Endothelial cell of umbilical vein (primary cell): ENCODE results near the gene HAND1. TPM values are rescaled to one million over a fixed set of nuclear protein-coding genes. Genes with fewer than 3 reads are reported as not detected.

Experiments
- BruUV-seq: library from RNA; stranded (reverse); fragments of 400-500 nt; replicated peaks from 2 replicates; lab custom pipeline; 2021; lab: Mats Ljungman, UMichigan
- CTCF ChIA-PET: fragments of 300-600, 350-600 bp; sonication (Branson Sonifier 250); formaldehyde crosslinking; loops from one replicate; lab custom pipeline; 2021; ENCODE audit warnings: antibody characterized with exemption, inconsistent platforms; lab: Charles Lee
- POLR2A ChIA-PET: fragments of 300-600, 350-600 bp; sonication (Branson Sonifier 250); formaldehyde crosslinking; loops from one replicate; lab custom pipeline; 2021; ENCODE audit warnings: antibody characterized with exemption, inconsistent platforms; lab: Charles Lee
- DNase-seq: peaks from one replicate; pipeline ENCODE4 v3.0.0-alpha.2; 2011; ENCODE audit warnings: low read depth, low spot score
- FAIRE-seq: peaks from 2 replicates; lab custom pipeline; 2011; peaks lifted over from hg19 to GRCh38; lab: Jason Lieb, UNC
- H2AFZ ChIP-seq: 2 replicates; pipeline ENCODE4 v1.6.0; 2012; ENCODE audit warnings: low read depth, low read length, control low read depth, inconsistent platforms
- H3K27ac ChIP-seq: 2 replicates; pipeline ENCODE4 v1.5.1; 2011; ENCODE audit warnings: low read depth, mild to moderate bottlenecking, control low read depth, low read length, moderate library complexity; ENCODE audit not compliant: insufficient read depth
- H3K27me3 ChIP-seq, 2 experiments: 2 replicates each; pipeline versions ENCODE4 v1.6.0 to v1.6.1; 2011; ENCODE audit warnings: low read length in 2 of 2, mixed read lengths in 1 of 2; ENCODE audit not compliant: control insufficient read depth in 2 of 2, insufficient read depth in 2 of 2
- H3K36me3 ChIP-seq, 2 experiments: 2 replicates in 1 of 2; 3 replicates in 1 of 2; pipeline ENCODE4 v1.5.1; 2011; ENCODE audit warnings: low read length in 2 of 2, mild to moderate bottlenecking in 1 of 2, moderate library complexity in 1 of 2; ENCODE audit not compliant: control insufficient read depth in 2 of 2, insufficient read depth in 2 of 2; ENCODE audit errors: extremely low read depth in 1 of 2
- H3K4me1 ChIP-seq: 3 replicates; pipeline ENCODE4 v1.5.1; 2011; ENCODE audit warnings: mild to moderate bottlenecking, low read length; ENCODE audit not compliant: control insufficient read depth, insufficient read depth; ENCODE audit errors: extremely low read depth
- H3K4me2 ChIP-seq: 2 replicates; pipeline ENCODE4 v1.6.1; 2011; ENCODE audit warnings: low read length, control low read depth, mixed read lengths; ENCODE audit not compliant: insufficient read depth
- H3K4me3 ChIP-seq, 3 experiments: fragments of 200-600 bp in 1 of 3; sonication (generic), shearing (Covaris generic) in 1 of 3; replicated peaks in 1 of 3; 2 replicates each; pipeline ENCODE4 v1.5.1; 2011 to 2016; ENCODE audit warnings: control low read depth in 3 of 3, low read length in 3 of 3, mild to moderate bottlenecking in 2 of 3, inconsistent platforms in 1 of 3, low read depth in 1 of 3, moderate library complexity in 1 of 3; ENCODE audit not compliant: insufficient read depth in 1 of 3
- H3K79me2 ChIP-seq: 2 replicates; pipeline ENCODE4 v1.6.0; 2012; ENCODE audit warnings: low read length, inconsistent platforms; ENCODE audit not compliant: control insufficient read depth, insufficient read depth
- H3K9ac ChIP-seq: replicated peaks from 2 replicates; pipeline ENCODE3; 2011; ENCODE audit warnings: low read length, control low read depth; ENCODE audit not compliant: insufficient read depth; ENCODE audit errors: extremely low read depth
- H3K9me1 ChIP-seq: replicated peaks from 3 replicates; pipeline ENCODE4 v1.6.0; 2011; ENCODE audit warnings: mild to moderate bottlenecking, low read length; ENCODE audit not compliant: control insufficient read depth, insufficient read depth; ENCODE audit errors: extremely low read depth
- H3K9me3 ChIP-seq: replicated peaks from 2 replicates; pipeline ENCODE4 v1.5.1; 2012; ENCODE audit warnings: low read length, inconsistent platforms; ENCODE audit not compliant: control insufficient read depth, insufficient read depth
- H4K20me1 ChIP-seq: replicated peaks from 2 replicates; pipeline ENCODE3; 2011; ENCODE audit warnings: mild to moderate bottlenecking, low read length; ENCODE audit not compliant: control insufficient read depth, insufficient read depth; ENCODE audit errors: extremely low read depth
- CTCF ChIP-seq, 2 donors: IDR thresholded peaks; 1 replicate in 1 of 2; 2 replicates in 1 of 2; pipeline ENCODE4 v1.5.1; 2011; ENCODE audit warnings: low read length in 2 of 2, mild to moderate bottlenecking in 2 of 2, moderate library complexity in 2 of 2, control low read depth in 1 of 2, inconsistent platforms in 1 of 2, low read depth in 1 of 2; ENCODE audit not compliant: insufficient read depth in 1 of 2; ENCODE audit errors: extremely low read depth in 1 of 2
- EZH2 ChIP-seq: IDR thresholded peaks from 2 replicates; pipeline ENCODE4 v1.6.1; 2012; ENCODE audit warnings: borderline replicate concordance, low read depth, mild to moderate bottlenecking, moderate library complexity, low read length, inconsistent platforms; ENCODE audit not compliant: severe bottlenecking
- FOS ChIP-seq: IDR thresholded peaks from 2 replicates; pipeline ENCODE4 v1.6.1; 2011; ENCODE audit warnings: mild to moderate bottlenecking, low read length, moderate library complexity, borderline replicate concordance; ENCODE audit not compliant: insufficient read depth
- GATA2 ChIP-seq: IDR thresholded peaks from 2 replicates; pipeline ENCODE4 v1.7.0; 2011; ENCODE audit warnings: low read depth, mild to moderate bottlenecking, moderate library complexity, mixed read lengths, low read length; ENCODE audit not compliant: insufficient read length, insufficient read depth
- JUN ChIP-seq: IDR thresholded peaks from 2 replicates; pipeline ENCODE4 v1.6.1; 2011; ENCODE audit warnings: borderline replicate concordance, low read depth; ENCODE audit not compliant: insufficient read length, insufficient read depth
- MYC ChIP-seq: IDR thresholded peaks from one replicate; pipeline ENCODE4 v1.6.1; 2011; ENCODE audit warnings: mild to moderate bottlenecking, low read depth, low read length
- POLR2A ChIP-seq: IDR thresholded peaks from 2 replicates; pipeline ENCODE4 v1.6.1; 2012; ENCODE audit warnings: low read depth, mild to moderate bottlenecking, control low read depth, low read length
- POLR2AphosphoS5 ChIP-seq: IDR thresholded peaks from 2 replicates; pipeline ENCODE4 v1.6.1; 2012; ENCODE audit warnings: low read depth, mild to moderate bottlenecking, control low read depth, low read length, moderate library complexity; ENCODE audit not compliant: insufficient read depth
- dilution Hi-C: fragments of 300-500 bp; cut with MboI; formaldehyde crosslinking; loops from one replicate; pipeline ENCODE4 v1.15.0; 2019; ENCODE audit warnings: low sequenced_read_pairs; ENCODE audit not compliant: extremely low pct_ligation_motif_present
- intact Hi-C: fragments of 100-400 bp; cut with micrococcal nuclease; formaldehyde crosslinking; loops from one replicate; pipeline ENCODE4 v1.10.0; 2022
- polyA plus RNA-seq, 4 experiments: library from polyadenylated mRNA; depleted of rRNA in 3 of 4; stranded (reverse) in 3 of 4; unstranded in 1 of 4; fragments of >200 nt; gene quantifications; 2 replicates each; pipeline versions ENCODE4 v1.2.1 to v1.2.3, GENCODE V29; 2011 to 2012; ENCODE audit warnings: missing spikeins in 1 of 4
- total RNA-seq: library from RNA; stranded (reverse); gene quantifications from 2 replicates; pipeline ENCODE4 v1.2.3, GENCODE V29; 2021
- TF ChIP-seq, protein P1 (sequence below): IDR thresholded peaks from 2 replicates; pipeline ENCODE4 v1.6.1; 2011; ENCODE audit not compliant: insufficient read depth, insufficient read length

The HAND1 gene
- total and polyA plus RNA-seq, 2 donors (not counting 3 experiments of a cell fraction or from before 2014, with no cell fraction given), result not detected

DNA sequence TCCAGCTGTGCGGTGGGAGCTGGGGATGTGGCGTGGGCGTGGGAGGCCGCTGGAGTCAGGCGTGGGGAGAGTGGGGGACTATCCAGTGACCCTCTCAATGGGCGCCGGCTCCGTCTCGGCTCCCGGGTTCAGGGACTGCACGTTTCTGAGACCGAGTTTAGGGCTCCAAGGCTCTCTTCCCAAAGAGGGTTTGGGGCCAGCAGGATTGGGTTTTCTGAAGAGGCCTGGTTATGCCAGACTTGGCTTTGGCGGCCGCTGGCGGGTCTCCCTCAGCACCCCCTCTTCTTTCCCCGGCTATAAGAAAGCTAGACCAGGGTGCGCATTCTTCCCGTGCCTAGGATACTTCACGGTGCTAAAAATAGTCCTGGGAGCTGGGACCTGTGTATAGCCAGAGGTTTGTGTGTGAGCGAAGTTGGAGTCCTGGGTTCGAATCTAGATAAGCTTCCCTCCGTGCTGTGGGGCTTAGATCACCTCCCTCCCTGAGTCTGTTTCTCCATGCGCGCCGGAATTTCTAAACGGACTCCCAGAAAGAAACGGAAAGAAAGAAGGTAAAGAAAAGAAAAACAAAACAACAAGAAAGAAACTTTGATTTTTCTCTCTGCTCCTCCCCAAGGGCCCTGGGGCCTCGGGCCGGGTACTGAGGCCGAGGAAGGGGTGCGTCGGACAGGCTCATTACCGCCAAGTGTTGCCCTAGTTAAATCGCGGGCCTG is 5.0 kb downstream of the HAND1 start:
- H3K27ac ChIP-seq, result no peak overlapping the region
- H4K20me1 ChIP-seq, result no peaks in the 10 kb centered on the region
- peaks cover 78 to 86% of the 10 kb centered on the region in 2 experiments for H3K27me3 ChIP-seq
- BruUV-seq, result no TSS peak
- TF ChIP-seq GATA2 (no peak), EZH2 (peak; percentile 92)
- no peak overlapping the region for H3K9ac ChIP-seq
- DNase-seq (no peak), FAIRE-seq (no peak)
- H3K9me3 ChIP-seq, result no peaks in the 10 kb centered on the region
- no peak overlapping the region for H3K4me3 ChIP-seq
- POLR2A ChIA-PET, result no interaction called here
- H2AFZ ChIP-seq, result no peak overlapping the region
- no peaks in the 10 kb centered on the region for H3K79me2 ChIP-seq
- CTCF ChIA-PET, result interaction anchor here (1.3 to 1.5 kb wide), 2 partner anchors 140 to 498 kb away, joined by 3 read pairs; no protein-coding TSS in a partner anchor
- dilution Hi-C loops, result no loop called here
- no peaks in the 10 kb centered on the region for H3K4me1 ChIP-seq
- H3K9me1 ChIP-seq, result no peaks in the 10 kb centered on the region
- no peak overlapping the region for H3K4me2 ChIP-seq
- H3K36me3 ChIP-seq, result no peaks in the 10 kb centered on the region
- intact Hi-C loops, result no loop called here

DNA sequence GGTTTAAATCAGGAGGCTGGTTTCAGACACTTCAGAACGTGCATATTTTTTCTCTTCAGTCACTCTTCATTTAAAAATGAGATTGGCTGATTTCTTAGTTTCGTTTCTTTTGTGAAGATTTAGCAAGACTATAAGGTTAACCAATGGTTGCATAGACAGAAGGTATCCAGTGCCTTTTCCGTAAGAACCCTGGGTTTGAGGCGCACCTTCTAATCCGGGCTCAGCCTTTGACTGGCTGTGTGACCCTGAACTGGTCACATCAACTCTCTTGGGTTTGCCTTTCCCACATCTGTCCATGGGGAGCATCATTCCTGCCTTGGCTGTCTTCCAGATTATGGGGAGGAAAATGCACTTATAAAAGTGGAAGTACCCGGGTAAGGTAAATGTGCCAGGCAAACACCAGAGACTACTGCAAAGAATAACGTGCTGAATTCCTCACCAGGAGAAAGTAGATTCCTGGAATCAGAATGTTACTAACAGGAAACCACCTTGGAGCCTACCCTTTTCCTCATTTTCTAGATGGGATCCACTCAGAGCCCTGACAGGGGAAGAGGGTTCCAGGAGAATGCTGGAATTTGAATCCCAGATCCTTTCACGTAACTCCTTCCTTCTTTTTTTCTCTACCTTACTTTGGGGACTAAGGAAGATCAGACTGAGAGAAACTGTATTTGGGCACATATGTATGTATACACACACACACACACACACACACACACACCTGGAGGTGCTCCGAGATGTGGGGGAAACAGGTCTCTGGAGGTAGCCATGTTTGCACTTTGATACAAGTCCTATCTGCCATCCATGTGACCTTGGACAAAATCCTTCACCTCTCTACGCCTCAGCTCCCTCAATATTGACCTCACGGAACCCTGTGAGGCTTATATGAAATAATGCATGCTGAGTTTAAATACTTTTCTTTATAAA is 6.8 kb downstream of the HAND1 start:
- ChIA-PET CTCF (interaction anchor here (0.6 to 3.3 kb wide), 11 partner anchors 8 to 497 kb away, joined by 3 to 22 read pairs (median 3); no protein-coding TSS in a partner anchor), POLR2A (no interaction called here)
- intact Hi-C loops (no loop called here), dilution Hi-C loops (no loop called here)
- Histone ChIP-seq H4K20me1 (no peaks in the 10 kb centered on the region), H3K4me2 (no peak overlapping the region), H3K9ac (no peak overlapping the region), H3K27ac (no peak overlapping the region), H3K36me3 (no peaks in the 10 kb centered on the region), H3K4me3 (no peak overlapping the region), H3K27me3 (peaks cover 65 to 69% of the 10 kb centered on the region in 2 experiments), H3K79me2 (no peaks in the 10 kb centered on the region), H2AFZ (no peak overlapping the region), H3K9me1 (no peaks in the 10 kb centered on the region), H3K9me3 (no peaks in the 10 kb centered on the region), H3K4me1 (no peaks in the 10 kb centered on the region)
- FAIRE-seq (no peak), DNase-seq (no peak)
- BruUV-seq, result no TSS peak
- TF ChIP-seq MYC (no peak), POLR2AphosphoS5 (no peak), POLR2A (no peak), EZH2 (no peak), CTCF (IDR thresholded peaks at IDR 0.05; ENCODE audit: extremely low read depth in 1 of 2, insufficient read depth in 1 of 2, low read depth in 1 of 2, low read length in 2 of 2) (no peak), GATA2 (no peak), JUN (no peak), FOS (no peak)
- TF ChIP-seq, protein P1, sequence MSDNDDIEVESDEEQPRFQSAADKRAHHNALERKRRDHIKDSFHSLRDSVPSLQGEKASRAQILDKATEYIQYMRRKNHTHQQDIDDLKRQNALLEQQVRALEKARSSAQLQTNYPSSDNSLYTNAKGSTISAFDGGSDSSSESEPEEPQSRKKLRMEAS, result no peak
